Hepatocyte (in vitro differentiated cells): Measurements from ENCODE around the gene DUOX1.

Experiments used
- EZH2 ChIP-seq: fragments of 200-600 bp; sonication (generic); IDR thresholded peaks from 2 replicates; pipeline ENCODE4 v1.6.1; 2016; ENCODE audit warnings: antibody characterized with exemption, mild to moderate bottlenecking, borderline replicate concordance
- EZH2phosphoT487 ChIP-seq: fragments of 200-600 bp; sonication (generic); IDR thresholded peaks from one replicate; pipeline ENCODE4 v1.6.1; 2018; ENCODE audit warnings: antibody characterized with exemption, mild to moderate bottlenecking, low read depth, moderate library complexity; ENCODE audit not compliant: unreplicated experiment, severe bottlenecking
- TF ChIP-seq, protein P1 (sequence below): fragments of 200-600 bp; sonication (generic); IDR thresholded peaks from 2 replicates; pipeline ENCODE4 v1.5.1; 2016; ENCODE audit warnings: antibody characterized with exemption, mild to moderate bottlenecking; ENCODE audit not compliant: poor library complexity

DNA sequence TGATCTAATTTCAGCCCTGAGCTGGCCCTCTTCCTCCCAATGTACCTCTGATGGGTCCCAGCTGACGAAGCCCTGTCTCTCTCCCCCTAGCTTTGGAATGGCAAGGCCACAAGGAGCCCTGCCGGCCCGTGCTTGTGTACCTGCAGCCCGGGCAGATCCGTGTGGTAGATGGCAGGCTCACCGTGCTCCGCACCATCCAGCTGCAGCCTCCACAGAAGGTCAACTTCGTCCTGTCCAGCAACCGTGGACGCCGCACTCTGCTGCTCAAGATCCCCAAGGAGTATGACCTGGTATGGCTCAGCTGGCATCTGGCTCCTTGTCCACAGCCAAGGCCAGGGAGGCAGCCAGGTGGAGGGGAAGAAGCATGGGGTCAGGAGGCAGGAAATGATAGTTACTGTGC lies 14.2 kb downstream of the DUOX1 start:
- TF ChIP-seq EZH2phosphoT487 (no peak), EZH2 (no peak)
- TF ChIP-seq, protein P1, sequence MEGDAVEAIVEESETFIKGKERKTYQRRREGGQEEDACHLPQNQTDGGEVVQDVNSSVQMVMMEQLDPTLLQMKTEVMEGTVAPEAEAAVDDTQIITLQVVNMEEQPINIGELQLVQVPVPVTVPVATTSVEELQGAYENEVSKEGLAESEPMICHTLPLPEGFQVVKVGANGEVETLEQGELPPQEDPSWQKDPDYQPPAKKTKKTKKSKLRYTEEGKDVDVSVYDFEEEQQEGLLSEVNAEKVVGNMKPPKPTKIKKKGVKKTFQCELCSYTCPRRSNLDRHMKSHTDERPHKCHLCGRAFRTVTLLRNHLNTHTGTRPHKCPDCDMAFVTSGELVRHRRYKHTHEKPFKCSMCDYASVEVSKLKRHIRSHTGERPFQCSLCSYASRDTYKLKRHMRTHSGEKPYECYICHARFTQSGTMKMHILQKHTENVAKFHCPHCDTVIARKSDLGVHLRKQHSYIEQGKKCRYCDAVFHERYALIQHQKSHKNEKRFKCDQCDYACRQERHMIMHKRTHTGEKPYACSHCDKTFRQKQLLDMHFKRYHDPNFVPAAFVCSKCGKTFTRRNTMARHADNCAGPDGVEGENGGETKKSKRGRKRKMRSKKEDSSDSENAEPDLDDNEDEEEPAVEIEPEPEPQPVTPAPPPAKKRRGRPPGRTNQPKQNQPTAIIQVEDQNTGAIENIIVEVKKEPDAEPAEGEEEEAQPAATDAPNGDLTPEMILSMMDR: no peak
